T-helper 2 cell (primary cell): ENCODE results near the gene MEIS2.

ENCODE experiments used
- DNase-seq, 5 experiments: peaks; one replicate each; pipeline versions ENCODE4 v3.0.0 to v3.0.0-alpha.2; 2012 to 2022

The MEIS2 gene

GRCh38 chr15:36887214-36887961, 213.0 kb downstream of the MEIS2 start:
- DNase-seq, result no peak

GRCh38 chr15:36886701-36887100, 213.6 kb downstream of the MEIS2 start:
- no peak for DNase-seq

- DNase-seq, result no peak
These were observed 214.2 kb downstream of the MEIS2 start for GRCh38 chr15:36886191-36886590.

GRCh38 chr15:36885771-36886170, 214.6 kb downstream of the MEIS2 start:
- no peak for DNase-seq

- no peak for DNase-seq
These were observed 215.3 kb downstream of the MEIS2 start for GRCh38 chr15:36884936-36885635.

- DNase-seq, result no peak
These were observed 215.9 kb downstream of the MEIS2 start for GRCh38 chr15:36884518-36884875.

- DNase-seq, result peak in 3 of 5 experiments; percentile 29 to 77 (median 44)
These were observed 216.4 kb downstream of the MEIS2 start for GRCh38 chr15:36883713-36884517.

- peak in 1 of 5 experiments; percentile 2 for DNase-seq
These were observed 217.7 kb downstream of the MEIS2 start for GRCh38 chr15:36882487-36883131.

GRCh38 chr15:36882056-36882455, 218.3 kb downstream of the MEIS2 start:
- no peak for DNase-seq

GRCh38 chr15:36881516-36881915, 218.8 kb downstream of the MEIS2 start:
- DNase-seq, result no peak

- DNase-seq, result no peak
These were observed 219.4 kb downstream of the MEIS2 start for GRCh38 chr15:36880913-36881460.

- DNase-seq, result no peak
These were observed 220.0 kb downstream of the MEIS2 start for GRCh38 chr15:36880224-36880912.

GRCh38 chr15:36879568-36880222, 220.7 kb downstream of the MEIS2 start:
- no peak for DNase-seq

- DNase-seq, result no peak
These were observed 221.6 kb downstream of the MEIS2 start for GRCh38 chr15:36878684-36879262.

- DNase-seq, result peak in 1 of 5 experiments; percentile 12
These were observed 222.3 kb downstream of the MEIS2 start for GRCh38 chr15:36877796-36878683.

GRCh38 chr15:36877294-36877693, 223.1 kb downstream of the MEIS2 start:
- DNase-seq, result no peak

- no peak for DNase-seq
These were observed 224.5 kb downstream of the MEIS2 start for GRCh38 chr15:36875740-36876334.

GRCh38 chr15:36874930-36875329, 225.4 kb downstream of the MEIS2 start:
- DNase-seq, result no peak

GRCh38 chr15:36867436-36867835, 232.9 kb downstream of the MEIS2 start:
- DNase-seq, result no peak

- no peak for DNase-seq
These were observed 233.5 kb downstream of the MEIS2 start for GRCh38 chr15:36866896-36867295.
